Right atrium auricular region (tissue), 2 donors: ENCODE results near the gene RCAN3. TPM values are rescaled to one million over a fixed set of nuclear protein-coding genes. Genes with fewer than 3 reads are reported as not detected.
"Not testable (repeated sequence)": the region's sequence is repeated elsewhere in the genome, so short reads cannot be mapped to it uniquely, and the experiment has no call there.

Experiments used
- DNase-seq: peaks from one replicate; pipeline ENCODE4 v3.0.0-alpha.2; 2019; ENCODE audit warnings: low spot score
- H3K27ac ChIP-seq, 2 donors: fragments of 200-600 bp; sonication (generic); 1 replicate in 1 of 2; 2 replicates in 1 of 2; pipeline ENCODE4 v1.5.1; 2016 to 2019
- H3K27me3 ChIP-seq, 2 donors: fragments of 200-600 bp; sonication (generic); one replicate each; pipeline versions ENCODE4 v1.5.1 to v1.6.0; 2017 to 2019
- H3K36me3 ChIP-seq: fragments of 200-600 bp; sonication (generic); one replicate; pipeline ENCODE4 v1.5.1; 2016
- H3K4me1 ChIP-seq, 2 donors: fragments of 200-600 bp; sonication (generic); one replicate each; pipeline versions ENCODE4 v1.5.1 to v1.6.0; 2017 to 2019
- H3K4me3 ChIP-seq, 2 donors: fragments of 200-600 bp; sonication (generic); 1 replicate in 1 of 2; 2 replicates in 1 of 2; pipeline ENCODE4 v1.5.1; 2017 to 2019; ENCODE audit warnings: mild to moderate bottlenecking in 1 of 2, moderate library complexity in 1 of 2
- H3K9me3 ChIP-seq, 2 donors: fragments of 200-600 bp; sonication (generic); one replicate each; pipeline ENCODE4 v1.5.1; 2019
- total RNA-seq, 2 donors: library from RNA; depleted of rRNA; stranded (reverse); fragments of >200 nt; gene quantifications; one replicate each; pipeline ENCODE4 v1.1.0, GENCODE V29; 2016
- TF ChIP-seq, protein P1 (sequence below), 2 donors: fragments of 200-600 bp; sonication (generic); IDR thresholded peaks; one replicate each; pipeline ENCODE4 v1.5.1; 2019; ENCODE audit warnings: antibody characterized with exemption in 2 of 2

The RCAN3 gene
- total RNA-seq, 2 donors from 2014 or later: 5.0 to 7.5 TPM

GRCh38 chr1:24517898-24518297 is 15.3 kb downstream of the RCAN3 start:
- Histone ChIP-seq H3K36me3 (no peaks in the 10 kb centered on the region), H3K4me3 (no peak overlapping the region), H3K4me1 (no peaks in the 10 kb centered on the region), H3K27me3 (no peaks in the 10 kb centered on the region), H3K9me3 (no peaks in the 10 kb centered on the region), H3K27ac (no peak overlapping the region)
- DNase-seq: no peak
- TF ChIP-seq, protein P1, sequence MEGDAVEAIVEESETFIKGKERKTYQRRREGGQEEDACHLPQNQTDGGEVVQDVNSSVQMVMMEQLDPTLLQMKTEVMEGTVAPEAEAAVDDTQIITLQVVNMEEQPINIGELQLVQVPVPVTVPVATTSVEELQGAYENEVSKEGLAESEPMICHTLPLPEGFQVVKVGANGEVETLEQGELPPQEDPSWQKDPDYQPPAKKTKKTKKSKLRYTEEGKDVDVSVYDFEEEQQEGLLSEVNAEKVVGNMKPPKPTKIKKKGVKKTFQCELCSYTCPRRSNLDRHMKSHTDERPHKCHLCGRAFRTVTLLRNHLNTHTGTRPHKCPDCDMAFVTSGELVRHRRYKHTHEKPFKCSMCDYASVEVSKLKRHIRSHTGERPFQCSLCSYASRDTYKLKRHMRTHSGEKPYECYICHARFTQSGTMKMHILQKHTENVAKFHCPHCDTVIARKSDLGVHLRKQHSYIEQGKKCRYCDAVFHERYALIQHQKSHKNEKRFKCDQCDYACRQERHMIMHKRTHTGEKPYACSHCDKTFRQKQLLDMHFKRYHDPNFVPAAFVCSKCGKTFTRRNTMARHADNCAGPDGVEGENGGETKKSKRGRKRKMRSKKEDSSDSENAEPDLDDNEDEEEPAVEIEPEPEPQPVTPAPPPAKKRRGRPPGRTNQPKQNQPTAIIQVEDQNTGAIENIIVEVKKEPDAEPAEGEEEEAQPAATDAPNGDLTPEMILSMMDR (IDR thresholded peaks at IDR 0.05): no peak

GRCh38 chr1:24520282-24520681 is 17.6 kb downstream of the RCAN3 start:
- H3K9me3 ChIP-seq, H3K4me3 ChIP-seq, H3K27me3 ChIP-seq, DNase-seq, H3K4me1 ChIP-seq, H3K27ac ChIP-seq, H3K36me3 ChIP-seq: not testable (repeated sequence)

DNA sequence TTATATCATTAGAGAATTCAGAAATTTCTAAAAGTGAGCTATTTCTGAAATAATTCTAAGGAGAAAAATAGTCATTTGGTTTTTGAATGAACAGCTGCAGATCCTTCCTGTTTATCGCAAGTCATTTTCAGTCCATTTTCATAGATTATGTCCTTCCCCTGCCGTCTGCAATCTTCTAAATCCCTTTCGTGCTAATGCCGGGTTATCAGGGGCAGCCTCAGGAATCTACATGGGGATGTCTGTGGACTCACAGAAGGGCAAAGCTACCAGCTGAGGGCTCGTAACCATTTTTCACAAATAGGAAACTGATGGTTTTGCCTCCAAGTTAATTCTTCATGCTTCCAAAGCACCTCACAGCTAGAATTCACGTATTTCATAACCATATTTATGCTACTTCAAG is 23.0 kb downstream of the RCAN3 start:
- Histone ChIP-seq H3K4me3 (no peak overlapping the region), H3K27me3 (no peaks in the 10 kb centered on the region), H3K9me3 (no peaks in the 10 kb centered on the region), H3K27ac (no peak overlapping the region), H3K4me1 (no peaks in the 10 kb centered on the region), H3K36me3 (no peaks in the 10 kb centered on the region)
- DNase-seq: no peak
- TF ChIP-seq, protein P1 (IDR thresholded peaks at IDR 0.05): no peak

- H3K4me1 ChIP-seq: no peaks in the 10 kb centered on the region
- no peak overlapping the region for H3K4me3 ChIP-seq
- no peaks in the 10 kb centered on the region for H3K27me3 ChIP-seq
- no peak overlapping the region for H3K27ac ChIP-seq
- no peaks in the 10 kb centered on the region for H3K9me3 ChIP-seq
- no peak for DNase-seq
- H3K36me3 ChIP-seq: no peaks in the 10 kb centered on the region
- TF ChIP-seq, protein P1 (IDR thresholded peaks at IDR 0.05): no peak
Observed at GRCh38 chr1:24526045-24526444, 23.4 kb downstream of the RCAN3 start.

DNA sequence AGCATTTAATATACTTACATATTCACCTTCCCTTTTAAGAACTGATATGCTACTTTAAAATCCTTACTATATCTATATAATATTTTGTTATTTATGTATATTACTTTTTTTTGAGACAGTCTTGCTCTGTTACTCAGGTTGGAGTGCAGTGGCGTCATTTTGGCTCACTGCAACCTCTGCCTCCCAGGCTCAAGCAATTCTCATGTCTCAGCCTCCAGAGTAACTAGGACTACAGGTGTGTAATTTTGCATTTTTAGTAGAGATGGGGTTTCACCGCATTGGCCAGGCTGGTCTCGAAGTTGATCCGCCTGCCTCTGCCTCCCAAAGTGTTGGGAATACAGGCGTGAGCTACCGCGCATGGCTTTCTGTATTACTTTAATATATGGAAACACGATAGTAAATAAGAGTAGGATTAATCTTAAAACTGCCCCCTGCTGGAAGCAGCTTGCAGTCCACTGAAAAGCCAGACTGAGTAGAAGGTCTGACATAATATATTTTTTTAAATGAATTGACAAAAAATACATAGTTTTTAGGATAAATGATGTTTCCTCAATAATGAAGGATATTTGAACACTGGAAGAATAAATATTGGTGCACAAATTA is 24.4 kb downstream of the RCAN3 start:
- Histone ChIP-seq H3K36me3 (no peaks in the 10 kb centered on the region), H3K4me3 (no peak overlapping the region), H3K4me1 (no peaks in the 10 kb centered on the region), H3K27ac (no peak overlapping the region), H3K9me3 (no peaks in the 10 kb centered on the region), H3K27me3 (no peaks in the 10 kb centered on the region)
- no peak for DNase-seq
- TF ChIP-seq, protein P1 (IDR thresholded peaks at IDR 0.05): peak; percentile 22 to 54

DNA sequence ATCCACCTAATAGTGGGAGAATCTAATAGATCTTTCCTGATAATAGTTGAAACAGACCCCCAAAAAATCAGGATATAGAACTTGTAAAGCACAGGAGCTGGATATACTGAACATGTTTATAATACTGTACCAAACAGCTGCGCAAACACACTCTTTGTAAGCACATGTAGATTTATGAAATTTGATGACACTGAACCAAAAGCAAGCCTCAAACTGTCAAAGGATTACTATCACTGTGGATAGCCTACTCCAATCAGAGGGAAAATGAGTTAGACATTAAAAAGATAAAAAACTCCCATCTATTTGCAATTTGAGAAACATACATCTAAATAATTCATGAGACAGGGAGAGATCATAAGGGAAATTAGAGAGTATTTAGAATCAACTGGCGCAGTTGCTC is 26.1 kb downstream of the RCAN3 start:
- H3K4me3 ChIP-seq: no peak overlapping the region
- TF ChIP-seq, protein P1 (IDR thresholded peaks at IDR 0.05): no peak
- H3K4me1 ChIP-seq: no peaks in the 10 kb centered on the region
- no peaks in the 10 kb centered on the region for H3K27me3 ChIP-seq
- no peak overlapping the region for H3K27ac ChIP-seq
- no peaks in the 10 kb centered on the region for H3K9me3 ChIP-seq
- no peaks in the 10 kb centered on the region for H3K36me3 ChIP-seq
- no peak for DNase-seq

- H3K4me1 ChIP-seq, H3K9me3 ChIP-seq, H3K4me3 ChIP-seq, H3K27ac ChIP-seq, H3K27me3 ChIP-seq, H3K36me3 ChIP-seq, DNase-seq: not testable (repeated sequence)
Observed at GRCh38 chr1:24529292-24529691, 26.7 kb downstream of the RCAN3 start.
